ENCODE results near the gene LILRB3. TPM values are rescaled to one million over a fixed set of nuclear protein-coding genes. Genes with fewer than 3 reads are reported as not detected.
"Not testable (repeated sequence)": the region's sequence is repeated elsewhere in the genome, so short reads cannot be mapped to it uniquely, and the experiment has no call there.

LILRB3 gene
- total RNA-seq, 1 donor from 2014 or later: 0.50 TPM

DNA sequence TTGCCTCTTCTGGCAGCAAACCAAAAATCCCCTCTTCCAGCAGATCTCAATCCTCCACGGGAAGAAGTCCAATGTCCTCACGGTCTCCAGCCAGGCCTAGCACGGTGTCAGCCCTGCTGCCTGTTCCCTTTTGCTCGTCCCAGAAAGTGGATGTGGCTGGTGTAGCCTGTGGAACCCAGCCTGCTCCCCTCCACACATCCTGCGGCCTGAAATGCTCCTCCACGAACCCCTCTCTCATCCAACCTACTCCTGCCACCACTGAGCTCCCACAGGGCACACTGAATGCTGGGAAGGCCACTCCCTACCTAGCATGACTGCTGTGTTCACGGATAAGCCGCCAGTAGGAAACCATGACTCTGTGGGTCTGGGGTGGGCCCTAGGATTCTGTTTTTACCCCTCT lies 36.5 kb downstream of the LILRB3 start:
- peaks cover 6% of the 10 kb centered on the region for H3K36me3 Mint-ChIP-seq (ENCODE audit: insufficient read depth)
- no peaks in the 10 kb centered on the region for H3K9me3 Mint-ChIP-seq (ENCODE audit: low read depth)

DNA sequence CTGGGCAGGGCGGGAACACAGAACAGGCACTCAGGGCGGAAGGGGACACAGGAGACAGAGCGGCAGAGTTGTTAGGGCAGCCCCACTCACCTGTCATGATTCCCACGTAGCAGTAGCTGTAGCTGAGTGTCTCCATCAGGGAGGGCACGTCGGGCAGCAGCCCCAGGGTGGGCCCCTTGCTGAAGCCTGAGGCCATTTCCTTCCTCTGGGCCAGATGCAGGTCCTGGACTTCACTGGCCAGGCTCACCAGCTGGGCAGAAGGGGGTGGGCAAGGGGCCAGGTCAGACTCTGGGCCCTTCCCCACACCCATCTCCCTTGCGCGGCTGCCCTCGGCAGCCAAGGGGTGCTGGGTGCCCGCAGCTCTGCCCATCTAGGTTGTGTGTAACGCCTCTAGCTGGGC lies 39.4 kb downstream of the LILRB3 start:
- Mint-ChIP-seq H3K27me3 (no peaks in the 10 kb centered on the region), H3K4me3 (ENCODE audit: low read depth) (no peak overlapping the region), H3K36me3 (ENCODE audit: insufficient read depth) (peaks cover 12% of the 10 kb centered on the region), H3K27ac (no peak overlapping the region), H3K4me1 (ENCODE audit: low read depth) (peaks cover 7% of the 10 kb centered on the region), H3K9me3 (ENCODE audit: low read depth) (no peaks in the 10 kb centered on the region)
- TF ChIP-seq, protein P1, sequence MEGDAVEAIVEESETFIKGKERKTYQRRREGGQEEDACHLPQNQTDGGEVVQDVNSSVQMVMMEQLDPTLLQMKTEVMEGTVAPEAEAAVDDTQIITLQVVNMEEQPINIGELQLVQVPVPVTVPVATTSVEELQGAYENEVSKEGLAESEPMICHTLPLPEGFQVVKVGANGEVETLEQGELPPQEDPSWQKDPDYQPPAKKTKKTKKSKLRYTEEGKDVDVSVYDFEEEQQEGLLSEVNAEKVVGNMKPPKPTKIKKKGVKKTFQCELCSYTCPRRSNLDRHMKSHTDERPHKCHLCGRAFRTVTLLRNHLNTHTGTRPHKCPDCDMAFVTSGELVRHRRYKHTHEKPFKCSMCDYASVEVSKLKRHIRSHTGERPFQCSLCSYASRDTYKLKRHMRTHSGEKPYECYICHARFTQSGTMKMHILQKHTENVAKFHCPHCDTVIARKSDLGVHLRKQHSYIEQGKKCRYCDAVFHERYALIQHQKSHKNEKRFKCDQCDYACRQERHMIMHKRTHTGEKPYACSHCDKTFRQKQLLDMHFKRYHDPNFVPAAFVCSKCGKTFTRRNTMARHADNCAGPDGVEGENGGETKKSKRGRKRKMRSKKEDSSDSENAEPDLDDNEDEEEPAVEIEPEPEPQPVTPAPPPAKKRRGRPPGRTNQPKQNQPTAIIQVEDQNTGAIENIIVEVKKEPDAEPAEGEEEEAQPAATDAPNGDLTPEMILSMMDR (IDR thresholded peaks at IDR 0.05; ENCODE audit: unreplicated experiment): no peak
- DNase-seq (ENCODE audit: low spot score, unreplicated experiment): no peak

More for the DNA sequence above, 36.5 kb downstream of the LILRB3 start:
- no peak for DNase-seq (ENCODE audit: low spot score, unreplicated experiment)
- TF ChIP-seq, protein P1 (IDR thresholded peaks at IDR 0.05; ENCODE audit: unreplicated experiment): no peak
- Mint-ChIP-seq H3K4me1 (ENCODE audit: low read depth) (peaks cover 5% of the 10 kb centered on the region), H3K27me3 (no peaks in the 10 kb centered on the region), H3K4me3 (ENCODE audit: low read depth) (no peak overlapping the region), H3K27ac (no peak overlapping the region)

DNA sequence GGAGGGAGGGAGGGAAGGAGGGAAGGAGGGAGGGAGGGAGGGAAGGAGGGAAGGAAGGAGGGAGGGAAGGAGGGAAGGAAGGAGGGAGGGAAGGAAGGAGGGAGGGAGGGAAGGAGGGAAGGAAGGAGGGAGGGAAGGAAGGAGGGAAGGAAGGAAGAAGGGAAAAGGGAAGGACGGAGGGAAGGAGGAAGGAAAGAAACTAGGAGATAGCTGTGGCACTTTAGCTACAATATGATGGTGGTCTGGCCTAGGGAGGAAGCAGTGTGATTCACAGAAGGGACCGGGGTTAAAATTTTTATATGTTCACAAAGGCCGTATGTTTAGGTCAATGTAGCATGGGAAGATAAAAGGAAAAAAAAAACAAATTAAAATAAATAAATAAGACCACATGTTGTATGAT lies 40.9 kb downstream of the LILRB3 start:
- not testable (repeated sequence) for H3K27ac Mint-ChIP-seq; H3K27me3 Mint-ChIP-seq; H3K9me3 Mint-ChIP-seq (ENCODE audit: low read depth); H3K4me3 Mint-ChIP-seq (ENCODE audit: low read depth); DNase-seq (ENCODE audit: low spot score, unreplicated experiment); H3K4me1 Mint-ChIP-seq (ENCODE audit: low read depth)
- peaks cover 16% of the 10 kb centered on the region for H3K36me3 Mint-ChIP-seq (ENCODE audit: insufficient read depth)

DNA sequence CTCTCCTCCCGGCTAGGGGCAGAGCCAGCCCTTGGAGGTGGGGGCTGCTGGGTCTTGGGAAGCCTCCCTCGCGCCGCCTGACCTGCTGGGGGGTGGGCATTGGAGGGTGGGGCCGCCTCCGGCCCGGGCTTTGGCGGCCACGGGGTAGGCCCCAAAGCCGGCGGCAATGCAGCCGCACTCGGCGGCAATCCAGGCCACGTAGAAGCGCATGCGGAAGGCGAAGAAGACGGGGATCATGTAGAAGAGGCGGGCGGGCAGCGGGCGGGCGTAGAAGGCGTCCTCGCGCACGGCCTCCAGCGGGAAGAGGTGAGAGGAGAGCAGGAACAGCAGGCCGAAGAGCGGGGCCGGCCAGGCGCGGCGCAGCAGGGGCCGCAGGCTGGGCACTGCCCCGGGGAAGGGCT lies 42.1 kb downstream of the LILRB3 start:
- peaks cover 2% of the 10 kb centered on the region for H3K4me1 Mint-ChIP-seq (ENCODE audit: low read depth)
- no peak overlapping the region for H3K4me3 Mint-ChIP-seq (ENCODE audit: low read depth)
- H3K27ac Mint-ChIP-seq: no peak overlapping the region
- no peaks in the 10 kb centered on the region for H3K9me3 Mint-ChIP-seq (ENCODE audit: low read depth)
- TF ChIP-seq, protein P1 (IDR thresholded peaks at IDR 0.05; ENCODE audit: unreplicated experiment): no peak
- no peak for DNase-seq (ENCODE audit: low spot score, unreplicated experiment)
- peaks cover 15% of the 10 kb centered on the region for H3K36me3 Mint-ChIP-seq (ENCODE audit: insufficient read depth)
- H3K27me3 Mint-ChIP-seq: no peaks in the 10 kb centered on the region

DNA sequence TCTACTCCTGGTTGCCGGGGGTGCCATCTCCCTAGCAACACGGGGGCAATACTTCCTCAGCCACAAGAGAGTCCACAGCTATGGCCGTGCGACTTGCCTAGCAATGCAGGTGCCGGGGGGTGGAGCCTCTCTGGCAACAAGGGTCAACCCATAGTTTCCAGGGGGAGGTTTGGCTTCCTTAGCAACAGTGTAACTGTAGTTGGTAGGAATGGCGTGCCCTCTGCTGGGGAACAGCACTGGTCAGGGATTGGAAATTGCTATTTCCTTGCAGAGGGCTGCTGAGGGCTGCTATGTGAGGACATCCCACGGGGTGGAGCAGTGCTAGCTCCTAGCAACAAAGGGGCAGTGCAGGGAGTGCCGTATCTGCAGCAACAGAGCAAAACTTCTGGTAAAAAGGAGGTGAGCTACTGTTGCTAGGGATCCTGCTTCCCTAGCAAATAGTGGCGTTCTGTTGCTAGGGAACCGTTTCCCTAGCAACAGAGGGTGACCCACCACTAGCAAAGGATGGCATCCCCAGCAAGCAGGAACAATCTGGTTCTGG lies 42.8 kb downstream of the LILRB3 start:
- H3K27ac Mint-ChIP-seq: peak overlapping the region; percentile 24
- TF ChIP-seq, protein P1 (IDR thresholded peaks at IDR 0.05; ENCODE audit: unreplicated experiment): peak; percentile 61
- H3K9me3 Mint-ChIP-seq (ENCODE audit: low read depth): no peaks in the 10 kb centered on the region

DNA sequence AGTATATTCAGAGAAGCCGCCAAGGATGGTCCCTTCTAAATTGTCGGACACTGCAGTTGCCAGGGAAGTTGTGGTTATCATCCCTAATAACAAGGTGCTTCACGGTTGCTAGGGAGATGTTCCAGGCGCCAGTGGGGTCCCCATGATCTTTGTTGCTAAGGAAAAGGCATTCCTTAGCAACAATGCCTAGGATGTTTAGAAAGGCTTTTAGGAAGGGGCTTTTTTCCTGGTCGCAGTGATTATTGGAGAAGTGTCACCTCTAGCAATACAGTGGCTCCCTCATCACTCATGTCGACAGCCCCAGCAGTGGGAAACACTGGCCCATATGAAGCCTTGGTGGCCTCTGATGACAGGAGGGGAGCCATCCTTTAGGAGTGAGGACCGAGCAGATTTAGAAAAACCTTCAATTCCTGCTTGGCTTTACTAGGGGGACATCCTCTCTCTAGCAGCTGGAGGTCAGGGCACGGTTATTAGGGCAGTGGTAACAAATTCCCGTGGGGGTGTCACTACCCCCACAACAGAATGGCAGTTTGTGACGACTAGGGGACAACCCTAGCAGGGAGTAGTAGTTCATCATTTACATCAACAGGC lies 43.5 kb downstream of the LILRB3 start:
- peak overlapping the region; percentile 24 for H3K27ac Mint-ChIP-seq
- DNase-seq (ENCODE audit: low spot score, unreplicated experiment): no peak
- H3K4me3 Mint-ChIP-seq (ENCODE audit: low read depth): no peak overlapping the region
- H3K27me3 Mint-ChIP-seq: no peaks in the 10 kb centered on the region
- H3K36me3 Mint-ChIP-seq (ENCODE audit: insufficient read depth): peaks cover 13% of the 10 kb centered on the region
- TF ChIP-seq, protein P1 (IDR thresholded peaks at IDR 0.05; ENCODE audit: unreplicated experiment): no peak
- no peaks in the 10 kb centered on the region for H3K9me3 Mint-ChIP-seq (ENCODE audit: low read depth)
- peaks cover 2% of the 10 kb centered on the region for H3K4me1 Mint-ChIP-seq (ENCODE audit: low read depth)

More for the DNA sequence above, 42.8 kb downstream of the LILRB3 start:
- Mint-ChIP-seq H3K4me3 (ENCODE audit: low read depth) (no peak overlapping the region), H3K36me3 (ENCODE audit: insufficient read depth) (peaks cover 13% of the 10 kb centered on the region), H3K4me1 (ENCODE audit: low read depth) (peaks cover 2% of the 10 kb centered on the region), H3K27me3 (no peaks in the 10 kb centered on the region)
- DNase-seq (ENCODE audit: low spot score, unreplicated experiment): peak; percentile 59

All from progenitor cell of endocrine pancreas (in vitro differentiated cells).